AG08396 (cell line): Measurements from ENCODE around the gene ZFP36L1.

ENCODE experiments used
- DNase-seq: peaks from one replicate; pipeline ENCODE4 v3.0.0; 2012; ENCODE audit warnings: low spot score, mixed read lengths

The ZFP36L1 gene

GRCh38 chr14:68816183-68816942 lies 23.5 kb upstream of the ZFP36L1 start:
- peak; percentile 93 for DNase-seq

- DNase-seq: no peak
Observed at GRCh38 chr14:68815298-68816182, 22.7 kb upstream of the ZFP36L1 start.

GRCh38 chr14:68814539-68815297 lies 21.9 kb upstream of the ZFP36L1 start:
- DNase-seq: peak; percentile 50

GRCh38 chr14:68814238-68814538 lies 21.3 kb upstream of the ZFP36L1 start:
- DNase-seq: no peak

GRCh38 chr14:68813318-68813838 lies 20.5 kb upstream of the ZFP36L1 start:
- no peak for DNase-seq

- DNase-seq: no peak
Observed at GRCh38 chr14:68811171-68811570, 18.3 kb upstream of the ZFP36L1 start.

GRCh38 chr14:68810173-68811153 lies 17.6 kb upstream of the ZFP36L1 start:
- no peak for DNase-seq

- no peak for DNase-seq
Observed at GRCh38 chr14:68809524-68809923, 16.7 kb upstream of the ZFP36L1 start.

- DNase-seq: no peak
Observed at GRCh38 chr14:68808696-68809480, 16.0 kb upstream of the ZFP36L1 start.

- no peak for DNase-seq
Observed at GRCh38 chr14:68807987-68808386, 15.1 kb upstream of the ZFP36L1 start.

- peak; percentile 87 for DNase-seq
Observed at GRCh38 chr14:68807148-68807600, 14.3 kb upstream of the ZFP36L1 start.

GRCh38 chr14:68806526-68807147 lies 13.8 kb upstream of the ZFP36L1 start:
- DNase-seq: no peak

- DNase-seq: no peak
Observed at GRCh38 chr14:68805414-68805813, 12.5 kb upstream of the ZFP36L1 start.

GRCh38 chr14:68801631-68802030 lies 8.8 kb upstream of the ZFP36L1 start:
- no peak for DNase-seq

GRCh38 chr14:68800953-68801352 lies 8.1 kb upstream of the ZFP36L1 start:
- no peak for DNase-seq

GRCh38 chr14:68800390-68800789 lies 7.5 kb upstream of the ZFP36L1 start:
- no peak for DNase-seq

- DNase-seq: no peak
Observed at GRCh38 chr14:68798621-68799020, 5.8 kb upstream of the ZFP36L1 start.

- no peak for DNase-seq
Observed at GRCh38 chr14:68797121-68797670, 4.3 kb upstream of the ZFP36L1 start.

GRCh38 chr14:68796418-68797101 lies 3.7 kb upstream of the ZFP36L1 start:
- DNase-seq: no peak
